Hematopoietic multipotent progenitor cell treated with erythropoietin and hydrocortisone succinate and interleukin-3 and kit ligand, for 6 days (in vitro differentiated cells): ENCODE data around the gene GPLD1.
A peak's percentile ranks its signal among the peaks of the same experiment; 100 is the strongest.
"Not testable (repeated sequence)": the region's sequence is repeated elsewhere in the genome, so short reads cannot be mapped to it uniquely, and the experiment has no call there.

Experiments
- DNase-seq: peaks from one replicate; pipeline ENCODE4 v3.0.0-alpha.2; 2015

GPLD1 gene

GRCh38 chr6:24489470-24489869 lies at the start of gene GPLD1:
TSS of gene GPLD1 (minus strand) at chr6:24489578. CDS start at chr6:24489511, 67 bp downstream.
- no peak for DNase-seq

GRCh38 chr6:24537771-24538385 lies 48.5 kb upstream of the GPLD1 start:
- DNase-seq: no peak

GRCh38 chr6:24537082-24537699 lies 47.8 kb upstream of the GPLD1 start:
- no peak for DNase-seq

GRCh38 chr6:24536466-24536865 lies 47.1 kb upstream of the GPLD1 start:
- no peak for DNase-seq

GRCh38 chr6:24535210-24535609 lies 45.8 kb upstream of the GPLD1 start:
- no peak for DNase-seq

GRCh38 chr6:24534329-24534728 lies 45.0 kb upstream of the GPLD1 start:
- DNase-seq: no peak

- DNase-seq: no peak
These were observed 40.6 kb upstream of the GPLD1 start for GRCh38 chr6:24529985-24530384.

- peak; percentile 67 for DNase-seq
These were observed 35.4 kb upstream of the GPLD1 start for GRCh38 chr6:24524805-24525204.

GRCh38 chr6:24524329-24524728 lies 35.0 kb upstream of the GPLD1 start:
- no peak for DNase-seq

GRCh38 chr6:24522228-24523176 lies 33.1 kb upstream of the GPLD1 start:
- peak; percentile 76 for DNase-seq

GRCh38 chr6:24520929-24521546 lies 31.7 kb upstream of the GPLD1 start:
- DNase-seq: peak; percentile 72

GRCh38 chr6:24517659-24518543 lies 28.5 kb upstream of the GPLD1 start:
- no peak for DNase-seq

- no peak for DNase-seq
These were observed 24.2 kb upstream of the GPLD1 start for GRCh38 chr6:24513602-24514001.

- not testable (repeated sequence) for DNase-seq
These were observed 22.6 kb upstream of the GPLD1 start for GRCh38 chr6:24511976-24512375.

GRCh38 chr6:24506814-24507520 lies 17.6 kb upstream of the GPLD1 start:
- no peak for DNase-seq

- DNase-seq: no peak
These were observed 15.5 kb upstream of the GPLD1 start for GRCh38 chr6:24504649-24505586.

- no peak for DNase-seq
These were observed 14.9 kb upstream of the GPLD1 start for GRCh38 chr6:24504287-24504648.

GRCh38 chr6:24501914-24502313 lies 12.5 kb upstream of the GPLD1 start:
- DNase-seq: no peak

GRCh38 chr6:24501374-24501773 lies 12.0 kb upstream of the GPLD1 start:
- DNase-seq: no peak

- DNase-seq: no peak
These were observed 11.3 kb upstream of the GPLD1 start for GRCh38 chr6:24500683-24501082.
